Activated CD4-positive, alpha-beta T cell treated with anti-CD3 and anti-CD28 coated beads, Interleukin-10, Interleukin-2, amounts not matched to agents 100 ng/mL and 50 ng/mL, durations not matched to agents 16 hours and 8 hours (primary cell): ENCODE results near the gene PPFIA3.

Experiments used
- DNase-seq: peaks from one replicate; pipeline ENCODE4 v3.0.0-alpha.2; 2020

The PPFIA3 gene

GRCh38 chr19:49119411-49120324, at the start of gene PPFIA3:
Gene PPFIA3 (plus strand): TSS chr19:49119544. CDS start chr19:49127874, 8,330 bp downstream.
- DNase-seq, result no peak

DNA sequence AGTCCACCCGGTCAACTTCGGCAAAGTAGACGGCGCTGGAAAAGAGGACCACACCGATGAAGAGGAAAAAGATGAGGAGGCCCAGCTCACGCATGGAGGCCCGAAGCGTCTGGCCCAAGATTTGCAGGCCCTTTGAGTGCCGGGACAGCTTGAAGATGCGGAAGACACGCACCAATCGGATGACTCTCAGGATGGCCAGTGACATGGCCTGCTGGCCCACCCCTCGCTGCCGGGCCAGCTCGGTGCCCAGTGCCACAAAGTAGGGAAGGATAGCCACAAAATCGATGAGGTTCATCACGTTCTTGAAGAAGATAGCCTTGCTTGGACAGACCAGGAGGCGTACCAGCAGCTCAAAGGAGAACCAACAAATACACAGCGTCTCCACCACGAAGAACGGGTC, 48.9 kb upstream of the PPFIA3 start:
- no peak for DNase-seq

DNA sequence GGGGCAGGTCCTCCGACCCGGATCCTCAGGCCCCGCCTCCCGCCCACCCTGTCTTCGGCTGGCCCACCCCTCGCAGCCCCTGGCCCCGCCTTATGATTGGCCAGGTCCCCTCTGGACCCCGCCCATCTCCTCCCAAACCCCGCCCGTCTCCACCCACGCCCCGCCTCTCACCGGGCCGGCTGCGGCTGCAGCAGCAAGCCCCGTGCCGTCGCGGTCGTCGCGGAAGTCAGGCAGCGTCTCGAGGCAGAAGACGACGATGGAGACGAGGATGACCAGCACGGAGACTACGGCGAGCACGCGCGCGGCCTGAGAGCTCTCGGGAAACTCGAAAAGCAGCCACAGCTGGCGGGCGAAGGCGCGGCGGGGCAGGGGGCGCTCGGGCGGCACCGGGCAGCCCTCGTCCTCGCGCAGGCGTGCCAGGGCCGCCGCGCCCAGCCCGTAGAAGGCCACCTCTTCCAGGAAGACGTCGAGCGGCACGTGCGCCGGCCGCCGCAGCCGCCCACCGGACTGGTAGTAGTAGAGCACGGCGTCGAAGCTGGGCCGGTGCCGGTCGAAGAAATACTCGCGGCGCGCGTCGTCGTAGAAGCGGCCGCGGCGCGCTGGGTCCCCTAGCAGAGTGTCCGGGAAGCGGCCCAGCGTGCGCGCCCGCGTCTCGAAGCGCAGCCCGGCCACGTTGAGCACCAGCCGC, 47.3 kb upstream of the PPFIA3 start:
- DNase-seq, result no peak

DNA sequence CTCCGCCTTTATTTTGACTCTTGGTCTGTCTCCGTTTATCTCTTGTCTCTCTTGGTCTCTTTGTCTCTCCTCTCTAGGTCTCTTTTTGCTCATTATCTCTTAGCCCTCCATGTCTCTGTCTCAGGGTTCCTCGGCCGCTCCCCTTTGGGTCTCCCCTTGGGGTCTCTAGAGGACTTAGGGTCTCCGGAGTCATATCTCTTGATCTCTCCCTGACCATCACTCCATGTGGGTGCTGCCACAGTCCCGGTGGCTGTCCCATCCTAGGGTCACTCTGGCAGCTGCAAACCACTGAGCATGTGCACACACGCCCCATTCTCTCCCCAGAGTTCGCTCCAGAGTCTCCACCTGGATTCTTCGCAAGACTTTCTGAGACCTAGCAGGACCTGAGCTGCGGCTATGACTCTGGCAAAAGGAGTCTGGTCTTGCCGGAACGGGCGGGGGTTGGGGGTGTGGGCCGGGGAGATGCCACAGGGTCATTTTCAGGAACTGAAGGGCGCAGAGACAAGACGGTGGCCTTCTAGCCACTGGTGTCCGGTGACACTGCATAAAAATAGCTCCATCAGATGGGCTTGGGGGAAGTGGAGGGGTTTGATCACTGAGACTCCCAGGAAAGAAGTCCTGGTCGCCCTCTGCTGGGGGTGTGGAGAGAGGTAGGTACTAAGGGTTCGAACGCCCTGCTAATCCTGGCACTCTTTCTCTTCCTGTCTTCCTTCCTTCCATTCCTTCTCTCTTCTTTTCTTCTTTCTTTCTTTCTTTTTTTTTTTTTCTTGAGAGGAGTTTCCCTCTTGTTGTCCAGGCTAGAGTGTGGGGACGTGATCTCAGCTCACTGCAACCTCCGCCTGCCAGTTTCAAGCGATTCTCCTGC, 45.6 kb upstream of the PPFIA3 start:
- DNase-seq, result no peak

GRCh38 chr19:49074869-49075268, 44.5 kb upstream of the PPFIA3 start:
- peak; percentile 30 for DNase-seq

DNA sequence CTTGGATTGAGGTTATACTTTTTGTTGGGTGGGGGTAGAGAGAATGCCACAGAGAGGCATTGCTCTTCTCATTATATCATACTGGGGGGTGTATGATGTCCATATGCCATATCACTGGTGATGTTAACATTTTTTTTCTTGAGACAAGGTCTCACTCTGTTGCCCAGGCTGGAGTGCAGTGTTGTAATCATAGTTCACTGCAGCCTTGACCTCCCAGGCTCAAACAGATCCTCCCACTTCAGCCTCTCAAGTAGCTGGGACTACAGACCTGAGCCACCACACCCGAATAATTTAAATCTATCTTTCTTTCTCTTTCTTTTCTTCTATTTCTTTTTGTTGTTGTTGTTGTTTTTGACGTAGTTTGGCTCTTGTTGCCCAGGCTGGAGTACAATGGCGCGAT, 39.0 kb upstream of the PPFIA3 start:
- no peak for DNase-seq

- no peak for DNase-seq
These were observed 38.1 kb upstream of the PPFIA3 start for GRCh38 chr19:49081273-49081672.

GRCh38 chr19:49084206-49085019, 34.9 kb upstream of the PPFIA3 start:
- no peak for DNase-seq

GRCh38 chr19:49085020-49085867, 34.1 kb upstream of the PPFIA3 start, which contains the start of gene SNRNP70:
Gene SNRNP70 (plus strand): TSS chr19:49085451. CDS start chr19:49086415, 964 bp downstream.
- DNase-seq, result peak; percentile 100

- no peak for DNase-seq
These were observed 33.5 kb upstream of the PPFIA3 start for GRCh38 chr19:49085868-49086232.

- no peak for DNase-seq
These were observed 33.0 kb upstream of the PPFIA3 start for GRCh38 chr19:49086296-49086695.

DNA sequence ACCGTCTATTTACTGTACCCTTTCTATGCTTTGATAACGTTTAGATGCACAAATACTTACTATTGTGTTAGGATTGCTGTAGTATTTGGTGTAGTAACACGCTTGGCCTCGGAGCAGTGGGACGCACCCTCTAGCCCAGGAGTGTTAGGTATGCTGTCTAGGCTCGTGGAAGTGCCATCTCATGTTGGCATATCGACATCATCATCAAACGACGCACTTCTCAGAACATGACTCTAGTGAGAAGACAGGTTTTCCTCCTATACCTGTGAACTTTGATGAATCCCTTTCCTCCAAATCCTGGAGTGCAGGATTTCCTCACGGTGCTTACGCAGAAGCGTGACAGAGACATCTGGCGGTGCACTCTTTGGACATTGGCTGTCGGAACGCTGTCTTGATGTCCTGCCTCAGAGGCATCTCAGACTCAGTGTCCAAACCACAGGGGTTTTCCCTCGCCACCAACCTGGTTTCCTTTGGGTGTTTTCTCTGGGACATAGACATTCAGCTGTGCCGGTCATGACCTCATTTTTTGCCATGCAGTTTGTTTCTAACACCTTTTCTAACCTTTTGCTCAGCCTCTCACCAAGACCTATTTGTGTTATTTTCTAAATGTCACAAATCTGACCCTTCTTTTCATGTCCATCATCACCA, 27.8 kb upstream of the PPFIA3 start:
- peak; percentile 38 for DNase-seq

GRCh38 chr19:49092686-49093085, 26.7 kb upstream of the PPFIA3 start:
- DNase-seq, result no peak

DNA sequence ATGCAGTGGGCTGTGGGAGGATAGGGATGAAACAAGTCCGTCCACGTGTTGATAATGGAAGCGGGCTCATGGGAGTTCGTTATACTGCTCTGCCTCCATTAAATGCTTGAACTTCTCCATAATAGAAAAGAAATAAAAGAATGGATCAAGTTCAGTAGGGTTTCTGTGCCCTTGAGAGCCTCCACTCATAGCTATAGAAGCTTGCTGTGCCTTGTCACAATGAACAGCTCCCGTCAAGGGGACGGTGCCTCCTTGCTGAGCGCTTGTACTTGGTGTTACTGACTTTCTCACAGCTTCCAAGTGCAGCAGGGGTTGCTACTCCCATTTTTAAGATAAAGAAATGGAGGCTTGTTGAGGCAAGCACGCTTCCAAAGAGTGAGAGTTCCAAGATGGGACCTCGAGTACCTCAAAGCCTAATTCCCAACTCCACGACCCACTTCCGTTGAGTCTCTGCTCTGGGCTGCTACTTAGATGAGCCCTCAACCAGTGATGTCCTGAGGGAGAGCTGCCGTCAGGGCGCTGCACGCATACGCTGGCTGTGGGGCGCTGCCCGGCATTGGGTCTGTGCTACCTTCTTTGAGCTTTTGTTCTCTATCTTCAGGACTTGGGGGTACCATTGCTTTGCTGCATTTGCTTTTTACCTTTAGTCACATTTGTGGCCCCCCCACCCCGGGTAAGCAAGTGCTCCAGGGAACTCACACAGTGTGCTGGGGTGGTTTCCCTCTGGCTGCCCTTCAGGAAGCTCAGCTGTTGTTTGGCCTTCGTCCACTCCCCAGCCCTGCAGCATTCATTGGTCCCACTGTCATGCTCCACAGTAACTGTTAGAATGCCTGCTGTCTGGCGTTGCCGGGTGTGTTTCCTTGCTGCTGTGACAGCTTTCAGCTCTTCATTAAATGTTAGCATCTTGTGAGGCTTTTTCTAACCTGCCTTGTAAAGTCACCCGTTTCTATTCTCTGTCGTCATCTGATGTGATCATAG, 24.6 kb upstream of the PPFIA3 start:
- DNase-seq, result no peak

DNA sequence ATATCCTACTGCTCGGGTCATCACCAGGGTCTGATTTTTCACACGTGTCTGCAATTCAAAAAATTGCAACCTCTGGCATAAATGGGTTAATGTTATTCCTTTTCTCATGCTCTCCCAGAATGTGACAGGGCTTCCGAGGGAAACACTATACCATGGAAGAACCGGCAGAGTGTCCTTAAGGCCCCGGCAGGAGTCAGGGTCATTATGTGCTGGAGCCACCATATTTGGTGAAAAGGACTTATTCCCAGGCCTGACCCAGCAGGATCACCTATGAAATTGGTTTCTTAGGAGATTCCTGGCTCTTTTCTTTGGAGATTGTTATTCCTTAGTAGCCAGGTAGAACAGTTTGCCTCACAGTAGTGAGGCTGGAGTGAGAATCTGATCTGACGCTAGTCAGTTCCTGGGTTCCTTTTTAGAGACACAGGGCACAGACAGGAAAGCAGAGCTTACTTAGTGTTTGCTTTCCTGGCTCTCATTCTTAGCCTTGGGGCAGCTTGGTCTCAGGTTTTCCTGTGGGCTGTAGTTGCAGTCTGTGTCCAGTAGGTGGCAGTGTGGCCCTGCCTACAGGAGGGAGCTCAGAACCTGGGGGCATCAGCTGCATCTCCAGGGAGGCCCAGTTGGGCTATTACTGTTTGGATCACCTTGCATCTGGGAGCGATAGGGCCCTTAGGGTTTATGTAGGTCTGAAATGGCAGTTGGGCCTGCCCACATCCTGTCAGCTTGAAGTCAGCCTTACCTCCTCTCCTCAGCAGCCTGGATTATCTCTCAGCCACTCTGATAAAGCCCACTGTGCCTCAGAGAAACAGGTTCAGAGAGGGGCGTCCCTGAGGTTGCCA, 21.7 kb upstream of the PPFIA3 start:
- peak; percentile 84 for DNase-seq

- no peak for DNase-seq
These were observed 20.5 kb upstream of the PPFIA3 start for GRCh38 chr19:49098795-49099194.

DNA sequence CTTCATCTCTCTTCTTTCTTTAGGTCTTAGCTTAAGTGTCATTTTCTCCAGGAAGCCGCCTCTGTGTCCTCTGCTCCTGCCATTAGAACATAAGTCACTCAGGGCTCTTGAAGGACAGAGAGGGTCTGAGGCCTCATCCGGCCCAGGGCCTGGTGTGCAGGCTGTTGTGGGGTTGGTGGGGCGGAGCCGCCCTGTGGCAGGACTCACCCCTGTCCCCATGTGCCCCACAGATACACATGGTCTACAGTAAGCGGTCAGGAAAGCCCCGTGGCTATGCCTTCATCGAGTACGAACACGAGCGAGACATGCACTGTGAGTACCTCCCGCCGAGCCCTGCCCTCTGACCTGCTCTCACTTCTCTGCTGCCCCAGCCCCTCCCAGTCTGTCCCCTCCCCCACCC, 18.2 kb upstream of the PPFIA3 start:
- DNase-seq, result no peak

DNA sequence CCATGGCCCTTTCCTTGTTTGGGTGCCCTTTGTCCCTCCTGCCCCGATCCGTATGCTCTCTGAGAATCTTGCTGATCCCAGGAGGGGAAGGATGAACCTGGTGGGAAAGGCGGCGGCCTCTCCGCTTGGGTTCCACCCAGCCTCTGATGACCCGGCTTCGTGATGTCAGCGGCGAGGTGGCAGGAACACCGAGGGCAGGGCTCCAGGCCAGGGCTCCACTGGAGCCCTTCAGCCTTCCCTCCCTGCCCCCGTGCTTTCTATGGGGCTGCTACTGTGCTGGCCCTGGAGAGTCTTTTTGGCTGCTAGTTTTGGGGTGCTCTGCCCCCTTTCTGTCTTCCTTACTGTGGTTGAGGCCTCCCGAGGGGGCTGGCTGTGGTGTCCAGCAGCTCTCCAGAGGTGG, 17.0 kb upstream of the PPFIA3 start:
- no peak for DNase-seq
